ENCODE measurements around the gene CRYBB2. TPM values are rescaled to one million over a fixed set of nuclear protein-coding genes. Genes with fewer than 3 reads are reported as not detected.
"Not testable (repeated sequence)": the region's sequence is repeated elsewhere in the genome, so short reads cannot be mapped to it uniquely, and the experiment has no call there.

CRYBB2 gene
- total and polyA plus RNA-seq, 2 experiments from 2014 or later: not detected

DNA sequence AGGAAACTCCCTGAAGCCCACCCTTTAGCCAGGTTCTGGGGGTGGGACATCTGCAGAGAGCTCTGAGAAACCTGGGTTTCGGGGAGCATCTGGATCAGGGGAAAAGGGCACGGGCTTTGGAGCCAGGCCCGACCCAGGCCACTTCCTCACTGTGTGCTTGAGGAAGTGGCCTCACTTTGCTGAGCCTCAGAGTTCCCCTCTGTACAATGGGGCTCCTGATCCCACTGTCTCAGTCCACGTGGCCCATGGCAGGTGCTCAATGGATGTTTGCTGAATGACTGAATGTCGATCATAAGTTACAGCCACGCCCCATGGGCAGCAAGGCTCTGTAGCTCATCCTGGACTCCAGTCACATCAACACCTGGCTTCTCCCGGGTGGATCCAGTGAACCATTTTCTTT, 18.5 kb upstream of the CRYBB2 start:
- TF ChIP-seq, protein P1, sequence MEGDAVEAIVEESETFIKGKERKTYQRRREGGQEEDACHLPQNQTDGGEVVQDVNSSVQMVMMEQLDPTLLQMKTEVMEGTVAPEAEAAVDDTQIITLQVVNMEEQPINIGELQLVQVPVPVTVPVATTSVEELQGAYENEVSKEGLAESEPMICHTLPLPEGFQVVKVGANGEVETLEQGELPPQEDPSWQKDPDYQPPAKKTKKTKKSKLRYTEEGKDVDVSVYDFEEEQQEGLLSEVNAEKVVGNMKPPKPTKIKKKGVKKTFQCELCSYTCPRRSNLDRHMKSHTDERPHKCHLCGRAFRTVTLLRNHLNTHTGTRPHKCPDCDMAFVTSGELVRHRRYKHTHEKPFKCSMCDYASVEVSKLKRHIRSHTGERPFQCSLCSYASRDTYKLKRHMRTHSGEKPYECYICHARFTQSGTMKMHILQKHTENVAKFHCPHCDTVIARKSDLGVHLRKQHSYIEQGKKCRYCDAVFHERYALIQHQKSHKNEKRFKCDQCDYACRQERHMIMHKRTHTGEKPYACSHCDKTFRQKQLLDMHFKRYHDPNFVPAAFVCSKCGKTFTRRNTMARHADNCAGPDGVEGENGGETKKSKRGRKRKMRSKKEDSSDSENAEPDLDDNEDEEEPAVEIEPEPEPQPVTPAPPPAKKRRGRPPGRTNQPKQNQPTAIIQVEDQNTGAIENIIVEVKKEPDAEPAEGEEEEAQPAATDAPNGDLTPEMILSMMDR (IDR thresholded peaks at IDR 0.05; ENCODE audit: low read depth, low read length): no peak
- Histone ChIP-seq H3K36me3 (no peaks in the 10 kb centered on the region), H3K27me3 (no peaks in the 10 kb centered on the region), H3K4me3 (no peak overlapping the region), H3K27ac (no peak overlapping the region), H3K9me3 (ENCODE audit: low read depth) (no peaks in the 10 kb centered on the region), H3K4me1 (ENCODE audit: low read depth) (no peaks in the 10 kb centered on the region)
- no peak for DNase-seq (ENCODE audit: low read depth in 1 of 2, low spot score in 1 of 2)

DNA sequence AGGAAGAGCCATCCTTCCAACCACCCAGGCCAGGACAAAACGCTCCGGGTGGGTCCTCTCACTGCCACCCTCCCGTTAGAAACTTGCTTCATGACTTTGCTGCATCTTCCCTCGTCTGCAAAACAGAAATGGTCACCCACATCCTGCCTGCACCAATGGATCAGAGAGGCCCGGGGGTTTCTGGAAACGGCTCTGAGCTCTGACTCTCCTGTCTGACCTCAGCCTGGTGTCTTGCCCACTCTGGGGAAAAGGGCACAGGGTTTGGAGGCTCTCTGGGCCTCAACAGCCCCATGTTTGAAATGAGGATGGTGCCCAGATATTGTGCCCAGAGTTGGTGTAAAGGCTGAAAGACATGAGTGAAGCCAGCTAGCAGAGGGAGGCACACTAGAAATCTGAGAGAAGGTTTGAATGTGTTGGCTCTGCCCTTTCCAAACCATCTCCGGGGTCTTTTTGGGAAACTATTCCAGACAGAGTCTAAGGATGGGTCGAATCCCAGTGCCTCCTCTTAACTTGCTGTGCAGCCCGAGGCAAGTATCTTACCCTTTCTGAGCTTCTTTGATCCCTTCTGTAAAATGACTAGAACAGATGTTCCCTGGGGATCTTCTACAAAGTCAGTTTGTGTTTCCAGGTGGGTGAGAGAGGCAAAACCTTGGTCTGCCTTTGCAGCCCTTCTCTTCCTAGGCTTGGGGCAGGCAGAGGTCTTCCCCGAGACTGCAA, 17.7 kb upstream of the CRYBB2 start:
- Histone ChIP-seq H3K4me3 (no peak overlapping the region), H3K9me3 (ENCODE audit: low read depth) (no peaks in the 10 kb centered on the region)

DNA sequence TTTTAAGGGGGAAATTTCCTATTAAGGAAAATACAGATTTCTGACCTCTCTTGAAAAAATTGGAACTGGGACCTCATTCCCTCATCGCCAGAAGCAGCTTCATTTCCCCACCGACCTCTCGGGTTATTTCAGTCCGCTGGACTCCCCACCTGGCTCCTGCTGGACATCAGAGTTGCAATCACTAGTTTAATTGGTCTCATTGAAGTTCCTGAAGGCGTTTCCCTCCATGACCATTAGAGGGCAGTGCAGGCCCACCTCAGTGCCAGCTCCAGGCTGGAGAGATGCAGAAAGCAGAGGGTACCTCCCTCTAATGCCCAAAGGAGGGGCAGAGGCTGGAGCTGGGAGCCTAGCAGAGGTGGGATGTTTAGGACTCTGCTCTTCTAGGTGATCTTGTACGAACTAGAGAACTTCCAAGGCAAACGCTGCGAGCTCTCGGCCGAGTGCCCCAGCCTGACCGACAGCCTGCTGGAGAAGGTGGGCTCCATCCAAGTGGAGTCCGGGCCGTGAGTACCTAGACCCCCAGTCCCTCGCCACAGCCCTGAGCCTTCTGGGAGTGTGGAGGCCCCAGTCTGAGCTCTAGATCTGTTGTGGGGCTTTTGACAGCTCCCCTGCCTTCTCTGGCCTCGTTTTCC, 17.0 kb upstream of the CRYBB2 start:
- Histone ChIP-seq H3K9me3 (ENCODE audit: low read depth) (no peaks in the 10 kb centered on the region), H3K27ac (no peak overlapping the region), H3K36me3 (no peaks in the 10 kb centered on the region), H3K27me3 (no peaks in the 10 kb centered on the region), H3K4me1 (ENCODE audit: low read depth) (no peaks in the 10 kb centered on the region), H3K4me3 (no peak overlapping the region)
- TF ChIP-seq, protein P1 (IDR thresholded peaks at IDR 0.05; ENCODE audit: low read depth, low read length): peak; percentile 94
- DNase-seq (ENCODE audit: low read depth in 1 of 2, low spot score in 1 of 2): peak; percentile 68 to 78

More for the DNA sequence above, 17.7 kb upstream of the CRYBB2 start:
- no peaks in the 10 kb centered on the region for H3K4me1 ChIP-seq (ENCODE audit: low read depth)
- H3K27ac ChIP-seq: no peak overlapping the region
- no peaks in the 10 kb centered on the region for H3K36me3 ChIP-seq
- H3K27me3 ChIP-seq: no peaks in the 10 kb centered on the region
- TF ChIP-seq, protein P1 (IDR thresholded peaks at IDR 0.05; ENCODE audit: low read depth, low read length): no peak
- DNase-seq (ENCODE audit: low read depth in 1 of 2, low spot score in 1 of 2): no peak

DNA sequence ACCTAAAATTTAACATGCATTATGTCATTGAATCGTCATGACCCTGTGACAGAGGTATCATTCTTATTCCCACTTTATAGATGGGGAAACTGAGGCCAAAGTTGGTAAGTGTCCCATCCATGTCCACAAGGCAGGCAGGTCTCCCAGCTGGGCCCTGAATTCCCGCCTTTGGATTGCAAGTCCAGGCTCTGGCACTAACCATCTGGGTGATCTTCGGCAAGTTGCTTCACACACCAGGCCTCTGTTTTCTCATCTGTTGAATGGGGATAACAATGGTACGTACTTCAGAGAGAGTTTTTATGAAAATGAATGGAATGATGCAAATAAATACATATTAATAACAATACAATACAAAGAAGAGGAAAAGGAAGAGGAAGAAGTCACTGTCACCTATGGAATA, 16.4 kb upstream of the CRYBB2 start:
- DNase-seq (ENCODE audit: low read depth in 1 of 2, low spot score in 1 of 2): no peak
- no peaks in the 10 kb centered on the region for H3K36me3 ChIP-seq
- H3K4me3 ChIP-seq: no peak overlapping the region
- TF ChIP-seq, protein P1 (IDR thresholded peaks at IDR 0.05; ENCODE audit: low read depth, low read length): no peak
- no peak overlapping the region for H3K27ac ChIP-seq
- no peaks in the 10 kb centered on the region for H3K27me3 ChIP-seq
- H3K4me1 ChIP-seq (ENCODE audit: low read depth): no peaks in the 10 kb centered on the region
- H3K9me3 ChIP-seq (ENCODE audit: low read depth): no peaks in the 10 kb centered on the region

DNA sequence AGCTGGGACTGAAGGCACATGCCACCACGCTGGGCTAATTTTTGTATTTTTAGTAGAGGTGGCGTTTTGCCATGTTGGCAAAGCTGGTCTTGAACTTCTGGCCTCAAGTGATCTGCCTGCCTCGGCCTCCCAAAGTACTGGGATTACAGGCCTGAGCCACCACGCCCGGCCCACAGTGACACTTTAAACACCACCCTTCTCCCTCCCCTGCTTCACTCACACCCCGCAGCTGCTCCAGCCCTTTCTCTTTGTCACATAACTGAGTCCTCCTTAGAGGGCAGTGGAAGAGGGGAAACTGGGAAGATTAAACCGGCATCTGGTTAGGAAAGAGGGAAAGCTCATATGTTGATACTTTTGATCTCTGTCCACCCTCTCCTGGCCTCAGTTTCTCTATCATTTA, 14.9 kb upstream of the CRYBB2 start:
- H3K4me1 ChIP-seq (ENCODE audit: low read depth); H3K4me3 ChIP-seq; H3K9me3 ChIP-seq (ENCODE audit: low read depth); H3K36me3 ChIP-seq; DNase-seq (ENCODE audit: low read depth in 1 of 2, low spot score in 1 of 2); H3K27ac ChIP-seq; H3K27me3 ChIP-seq: not testable (repeated sequence)

DNA sequence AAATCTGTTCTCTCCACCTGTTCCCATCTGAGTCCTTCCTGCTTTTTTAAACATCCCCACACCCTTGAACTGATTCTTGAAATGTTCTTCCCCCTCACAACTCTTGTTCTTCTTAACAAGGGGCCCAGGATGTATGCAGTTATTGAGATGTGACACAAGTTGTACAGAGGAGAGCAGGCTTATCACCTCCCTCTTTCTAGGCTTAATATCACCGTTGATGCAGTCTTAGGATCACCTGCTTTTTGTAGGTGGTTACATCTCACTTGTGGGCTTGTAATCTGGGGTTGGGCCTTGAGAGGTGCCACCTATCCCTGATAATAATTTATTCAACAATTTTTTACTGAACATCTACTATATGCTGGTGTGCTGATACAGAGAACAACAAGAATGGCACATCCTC, 13.6 kb upstream of the CRYBB2 start:
- DNase-seq (ENCODE audit: low read depth in 1 of 2, low spot score in 1 of 2): no peak
- H3K4me1 ChIP-seq (ENCODE audit: low read depth): no peaks in the 10 kb centered on the region
- H3K36me3 ChIP-seq: no peaks in the 10 kb centered on the region
- TF ChIP-seq, protein P1 (IDR thresholded peaks at IDR 0.05; ENCODE audit: low read depth, low read length): no peak
- no peak overlapping the region for H3K4me3 ChIP-seq
- H3K9me3 ChIP-seq (ENCODE audit: low read depth): no peaks in the 10 kb centered on the region
- no peak overlapping the region for H3K27ac ChIP-seq
- no peaks in the 10 kb centered on the region for H3K27me3 ChIP-seq
